ENCODE measurements around the gene EXT2.

Gene EXT2

DNA sequence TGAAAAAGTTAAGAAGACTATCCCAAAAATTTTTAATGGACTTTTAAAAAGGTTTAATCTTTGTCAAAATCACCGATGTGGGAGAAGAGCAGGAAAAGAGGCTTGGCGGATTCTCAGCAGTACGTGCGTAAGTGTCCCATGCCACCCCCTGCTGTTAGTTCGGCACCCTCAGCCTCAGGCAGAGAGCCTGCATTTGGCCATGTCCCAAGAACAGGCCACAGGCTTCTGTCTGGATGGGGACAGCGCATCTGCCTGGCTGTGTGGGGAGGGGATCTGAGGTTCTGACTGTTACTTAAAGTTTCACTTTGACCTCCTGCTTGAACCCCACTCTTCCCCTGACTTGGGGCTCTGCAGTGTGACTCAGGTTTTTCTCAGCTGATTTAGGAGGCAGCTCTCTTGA, 35.3 kb downstream of the EXT2 start:
- H3K27me3 Mint-ChIP-seq, result no peaks in the 10 kb centered on the region
- H3K9me3 Mint-ChIP-seq, result no peaks in the 10 kb centered on the region
- no peak overlapping the region for H3K27ac Mint-ChIP-seq
- H3K36me3 Mint-ChIP-seq (ENCODE audit: low read depth), result peaks cover 81% of the 10 kb centered on the region
- intact Hi-C loops (cut with micrococcal nuclease), result no loop called here
- no peaks in the 10 kb centered on the region for H3K4me1 Mint-ChIP-seq (ENCODE audit: low read depth)
- H3K4me3 Mint-ChIP-seq, result no peak overlapping the region

DNA sequence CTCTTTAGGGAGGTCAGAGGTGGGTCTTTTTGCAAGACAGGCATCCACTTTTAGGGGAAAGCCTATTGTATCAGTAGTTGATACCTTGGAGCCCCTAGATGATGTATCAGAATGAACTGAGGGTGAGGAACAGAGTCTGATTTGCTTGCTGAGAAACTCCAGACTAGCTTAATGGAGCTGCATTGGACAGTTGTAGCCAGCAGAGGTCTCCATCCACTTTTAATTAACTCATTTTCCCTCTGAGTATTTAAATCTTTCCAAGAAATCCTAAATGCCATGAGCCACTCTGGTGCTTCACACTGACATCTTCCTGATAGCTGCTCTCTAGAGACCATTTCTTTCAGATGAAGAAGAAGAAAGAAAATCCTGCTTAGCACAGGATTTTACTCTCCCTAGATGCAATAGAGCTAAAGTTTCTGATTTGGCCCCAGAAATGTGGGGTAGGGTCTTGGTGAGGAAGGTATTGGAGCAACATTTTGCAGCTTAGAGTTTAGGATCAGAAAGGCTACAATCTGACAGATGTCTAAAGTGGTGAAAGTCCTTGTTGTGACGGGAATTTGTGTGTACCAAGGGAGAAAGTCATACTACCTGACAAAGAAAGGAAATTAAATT, 38.0 kb downstream of the EXT2 start:
- H3K4me3 Mint-ChIP-seq, result no peak overlapping the region
- no peaks in the 10 kb centered on the region for H3K4me1 Mint-ChIP-seq (ENCODE audit: low read depth)
- H3K27me3 Mint-ChIP-seq, result no peaks in the 10 kb centered on the region
- H3K27ac Mint-ChIP-seq, result no peak overlapping the region
- H3K9me3 Mint-ChIP-seq, result no peaks in the 10 kb centered on the region
- H3K36me3 Mint-ChIP-seq (ENCODE audit: low read depth), result peaks cover 76% of the 10 kb centered on the region
- intact Hi-C loops (cut with micrococcal nuclease), result no loop called here

DNA sequence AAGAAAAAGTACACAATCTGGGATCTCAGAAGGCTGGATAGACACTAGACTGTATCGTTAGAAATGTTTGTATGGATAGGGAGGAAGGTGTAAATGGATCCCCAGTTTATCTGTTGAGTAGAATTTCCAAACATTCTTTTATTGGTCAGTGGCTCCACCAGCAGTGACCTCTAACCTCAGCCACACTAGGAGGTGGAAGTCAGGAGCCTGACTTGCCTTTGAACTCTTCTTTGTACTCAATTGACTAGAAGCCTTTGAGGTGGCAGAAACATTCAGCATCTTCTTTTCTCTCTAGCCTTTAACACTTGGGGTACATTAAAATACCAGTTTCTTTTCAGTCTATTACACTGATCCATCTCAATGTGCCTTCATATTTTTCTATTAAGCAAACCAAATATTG, 39.1 kb downstream of the EXT2 start:
- Mint-ChIP-seq H3K36me3 (ENCODE audit: low read depth) (peaks cover 71% of the 10 kb centered on the region), H3K4me3 (no peak overlapping the region), H3K9me3 (no peaks in the 10 kb centered on the region), H3K4me1 (ENCODE audit: low read depth) (no peaks in the 10 kb centered on the region), H3K27me3 (no peaks in the 10 kb centered on the region), H3K27ac (no peak overlapping the region)
- intact Hi-C loops (cut with micrococcal nuclease), result no loop called here

DNA sequence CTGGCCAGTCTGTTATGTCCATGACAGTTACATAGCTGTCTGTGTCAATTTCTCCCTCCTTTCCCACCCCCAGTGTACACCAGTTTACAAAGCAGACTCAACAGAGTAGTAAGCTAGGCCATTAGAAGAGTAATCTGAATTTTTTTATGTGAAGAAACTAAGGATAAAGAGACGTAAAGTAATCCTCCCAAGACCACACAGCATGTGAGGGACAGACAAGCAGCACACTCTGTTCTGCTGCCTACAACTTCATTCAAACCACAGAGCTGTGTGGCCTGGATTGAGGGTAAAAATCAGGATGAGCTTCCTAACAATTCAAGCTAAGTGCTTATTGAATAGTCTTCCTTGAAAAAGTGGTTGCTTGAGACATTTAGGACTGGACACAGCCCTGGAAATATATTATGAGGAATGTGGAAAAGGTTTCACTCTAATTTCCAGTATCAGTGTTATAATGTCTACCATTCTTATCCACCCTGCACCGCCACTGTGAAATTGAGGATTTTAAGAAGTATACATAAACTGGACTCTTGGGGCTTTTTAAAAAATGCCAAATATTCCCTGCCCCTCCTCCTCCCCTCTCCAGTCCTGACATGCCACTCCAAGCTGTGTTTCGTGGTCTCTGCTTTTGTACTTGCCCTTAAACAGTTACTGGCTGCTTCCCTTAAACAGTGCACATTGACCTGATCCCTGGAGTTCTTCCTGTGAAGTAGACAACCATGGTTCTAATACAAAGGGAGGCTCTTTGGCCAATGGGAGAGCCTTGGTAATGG, 40.9 kb downstream of the EXT2 start:
- Mint-ChIP-seq H3K27ac (no peak overlapping the region), H3K4me1 (ENCODE audit: low read depth) (no peaks in the 10 kb centered on the region), H3K36me3 (ENCODE audit: low read depth) (peaks cover 54% of the 10 kb centered on the region)

DNA sequence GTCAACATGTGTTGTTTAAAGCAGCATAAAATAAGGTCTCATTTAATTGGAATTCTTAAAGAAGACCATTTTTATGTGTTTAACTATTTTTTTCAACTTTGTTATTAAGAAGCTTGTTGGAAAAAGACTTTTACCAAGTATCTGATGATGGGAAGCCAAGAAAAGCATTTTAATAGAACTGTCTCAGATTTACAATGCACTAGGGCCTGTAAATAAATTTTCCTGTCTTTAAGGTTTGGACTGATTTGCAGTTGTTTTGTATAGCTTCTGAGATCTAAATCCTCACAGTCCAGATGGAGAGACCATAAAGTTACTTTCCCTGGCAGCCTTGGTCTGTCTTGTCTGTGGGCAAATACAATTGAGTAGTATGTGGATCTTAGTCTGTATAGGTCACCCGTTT, 41.6 kb downstream of the EXT2 start:
- no peaks in the 10 kb centered on the region for H3K9me3 Mint-ChIP-seq
- intact Hi-C loops (cut with micrococcal nuclease), result no loop called here
- no peaks in the 10 kb centered on the region for H3K27me3 Mint-ChIP-seq
- H3K4me1 Mint-ChIP-seq (ENCODE audit: low read depth), result no peaks in the 10 kb centered on the region
- peaks cover 50% of the 10 kb centered on the region for H3K36me3 Mint-ChIP-seq (ENCODE audit: low read depth)
- no peak overlapping the region for H3K27ac Mint-ChIP-seq
- H3K4me3 Mint-ChIP-seq, result no peak overlapping the region

More for the DNA sequence above, 40.9 kb downstream of the EXT2 start:
- Mint-ChIP-seq H3K27me3 (no peaks in the 10 kb centered on the region), H3K4me3 (no peak overlapping the region), H3K9me3 (no peaks in the 10 kb centered on the region)
- intact Hi-C loops (cut with micrococcal nuclease), result no loop called here

DNA sequence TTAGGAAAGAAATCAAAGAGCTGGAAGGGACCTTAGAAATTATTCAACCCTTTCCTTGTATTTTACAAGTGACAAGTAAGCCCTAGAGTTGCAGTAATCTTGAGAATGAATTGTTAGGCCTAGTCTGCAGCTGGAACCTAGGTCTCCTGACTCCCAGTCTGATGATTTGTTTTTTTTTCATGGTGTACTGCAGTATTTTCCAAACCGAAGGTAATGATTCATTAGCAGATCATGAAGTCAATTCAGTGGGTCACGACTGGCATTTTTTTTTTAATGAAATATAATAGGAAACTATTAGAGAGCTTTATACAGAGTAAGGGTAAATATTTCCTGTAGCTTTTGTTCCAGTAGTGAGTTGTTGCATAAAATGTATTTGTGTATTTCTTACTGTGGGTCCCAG, 42.8 kb downstream of the EXT2 start:
- peaks cover 42% of the 10 kb centered on the region for H3K36me3 Mint-ChIP-seq (ENCODE audit: low read depth)
- no peaks in the 10 kb centered on the region for H3K9me3 Mint-ChIP-seq
- no peaks in the 10 kb centered on the region for H3K27me3 Mint-ChIP-seq
- H3K4me3 Mint-ChIP-seq, result no peak overlapping the region
- H3K4me1 Mint-ChIP-seq (ENCODE audit: low read depth), result no peaks in the 10 kb centered on the region
- H3K27ac Mint-ChIP-seq, result no peak overlapping the region
- intact Hi-C loops (cut with micrococcal nuclease), result no loop called here

DNA sequence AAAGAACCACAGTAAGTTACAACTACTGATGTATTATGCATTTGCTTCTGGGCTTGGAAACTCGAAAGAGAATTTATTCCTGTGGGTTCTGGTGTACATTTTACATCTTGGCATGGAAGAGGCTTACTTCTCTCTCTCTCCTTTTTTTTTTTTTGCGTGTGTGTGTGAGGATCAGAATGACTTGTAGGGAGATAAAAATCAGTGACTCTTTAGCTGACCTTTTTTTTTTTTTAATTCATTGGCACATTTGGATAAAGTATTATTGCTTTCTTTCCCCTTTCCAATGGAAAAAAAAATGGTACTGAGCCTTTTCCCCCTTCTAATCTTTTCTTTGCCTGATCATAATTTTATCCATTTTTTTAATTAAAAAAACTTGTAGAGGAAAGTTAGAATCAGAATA, 43.5 kb downstream of the EXT2 start:
- H3K27ac Mint-ChIP-seq, result no peak overlapping the region
- H3K4me3 Mint-ChIP-seq, result no peak overlapping the region
- intact Hi-C loops (cut with micrococcal nuclease), result no loop called here
- no peaks in the 10 kb centered on the region for H3K9me3 Mint-ChIP-seq
- no peaks in the 10 kb centered on the region for H3K27me3 Mint-ChIP-seq
- H3K36me3 Mint-ChIP-seq (ENCODE audit: low read depth), result peaks cover 36% of the 10 kb centered on the region
- no peaks in the 10 kb centered on the region for H3K4me1 Mint-ChIP-seq (ENCODE audit: low read depth)

DNA sequence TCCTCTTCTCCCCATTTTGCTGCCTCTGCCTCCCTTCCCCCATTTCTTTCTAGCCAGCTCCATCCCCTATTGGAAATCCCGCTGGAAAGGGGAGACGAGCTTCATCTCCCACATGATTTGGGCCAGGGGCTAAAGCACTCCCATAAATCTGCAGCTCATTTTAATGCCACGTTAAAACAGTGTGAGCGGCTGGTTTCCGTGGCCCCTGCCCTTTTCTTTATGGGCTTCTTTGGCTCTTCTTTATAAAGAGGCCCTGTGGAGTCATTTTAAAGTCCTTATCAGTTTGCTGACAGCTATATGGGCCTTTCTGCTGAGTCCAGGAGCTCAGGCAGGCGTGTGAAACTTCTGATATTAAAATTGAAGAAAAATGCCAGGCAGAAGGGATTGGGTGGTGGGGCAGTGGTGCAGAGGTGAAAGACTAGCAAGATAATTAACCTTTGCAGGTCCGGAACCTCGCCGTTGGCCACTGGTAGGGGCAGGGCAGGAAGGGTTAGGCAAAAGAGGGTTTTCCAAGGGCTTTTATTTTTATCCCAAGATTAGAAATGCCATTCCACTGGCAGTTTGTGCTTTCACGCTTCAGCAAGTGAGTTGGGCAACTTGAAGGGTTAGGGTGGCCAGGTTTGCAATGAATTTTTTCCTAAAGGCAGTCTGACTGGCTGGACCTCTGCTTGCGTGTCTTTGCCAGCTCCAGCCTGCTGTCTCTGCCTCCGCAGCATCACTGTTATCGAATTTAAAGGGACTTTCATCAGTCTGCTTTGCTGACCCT, 44.3 kb downstream of the EXT2 start:
- H3K9me3 Mint-ChIP-seq, result no peaks in the 10 kb centered on the region
- peaks cover 29% of the 10 kb centered on the region for H3K36me3 Mint-ChIP-seq (ENCODE audit: low read depth)
- intact Hi-C loops (cut with micrococcal nuclease), result no loop called here
- H3K27ac Mint-ChIP-seq, result no peak overlapping the region
- peaks cover 6% of the 10 kb centered on the region for H3K4me1 Mint-ChIP-seq (ENCODE audit: low read depth)
- no peaks in the 10 kb centered on the region for H3K27me3 Mint-ChIP-seq
- no peak overlapping the region for H3K4me3 Mint-ChIP-seq

DNA sequence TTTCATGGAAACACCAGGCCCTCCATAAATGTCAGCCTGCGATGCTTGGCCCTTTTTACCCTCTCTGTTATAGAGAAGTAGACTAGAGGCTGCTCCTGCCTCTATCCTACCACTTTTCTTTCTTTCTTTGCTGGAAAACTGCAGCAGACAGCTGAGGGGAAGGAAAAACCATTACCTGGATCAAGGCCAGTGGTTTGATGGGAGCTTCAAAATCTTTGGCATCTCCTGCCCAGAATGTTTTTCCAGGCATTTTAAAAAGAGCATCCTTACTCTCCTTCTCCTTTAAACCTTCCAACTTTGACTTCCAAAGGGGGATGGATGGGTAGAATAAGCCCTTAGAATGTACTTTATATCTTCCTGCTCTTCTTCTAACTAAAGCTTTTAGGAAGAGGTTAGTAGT, 44.9 kb downstream of the EXT2 start:
- intact Hi-C loops (cut with micrococcal nuclease), result no loop called here

DNA sequence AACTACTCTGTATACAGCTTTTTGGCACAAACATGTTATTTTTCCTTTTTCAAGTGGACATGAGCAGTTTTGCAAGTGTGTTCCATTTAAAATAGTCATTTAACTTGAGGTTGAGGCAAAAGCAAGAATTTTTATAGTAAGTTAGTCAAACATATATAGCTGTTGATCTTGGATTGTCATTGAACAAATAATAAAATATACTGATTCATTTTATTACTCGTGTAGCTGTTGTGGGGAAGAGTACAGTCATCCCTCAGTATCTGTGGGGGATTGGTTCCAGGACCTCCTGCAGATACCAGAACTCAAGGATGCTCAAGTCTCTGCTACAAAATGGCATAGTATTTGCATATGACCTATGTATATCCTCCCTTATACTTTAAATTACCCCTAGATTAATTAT, 45.3 kb downstream of the EXT2 start:
- H3K36me3 Mint-ChIP-seq (ENCODE audit: low read depth), result peaks cover 30% of the 10 kb centered on the region
- no peak overlapping the region for H3K27ac Mint-ChIP-seq
- no peaks in the 10 kb centered on the region for H3K9me3 Mint-ChIP-seq
- H3K27me3 Mint-ChIP-seq, result no peaks in the 10 kb centered on the region
- no peak overlapping the region for H3K4me3 Mint-ChIP-seq
- H3K4me1 Mint-ChIP-seq (ENCODE audit: low read depth), result peaks cover 9% of the 10 kb centered on the region
- intact Hi-C loops (cut with micrococcal nuclease), result no loop called here

More for the DNA sequence above, 44.9 kb downstream of the EXT2 start:
- no peak overlapping the region for H3K27ac Mint-ChIP-seq
- peaks cover 9% of the 10 kb centered on the region for H3K4me1 Mint-ChIP-seq (ENCODE audit: low read depth)
- no peak overlapping the region for H3K4me3 Mint-ChIP-seq
- peaks cover 29% of the 10 kb centered on the region for H3K36me3 Mint-ChIP-seq (ENCODE audit: low read depth)
- no peaks in the 10 kb centered on the region for H3K9me3 Mint-ChIP-seq
- no peaks in the 10 kb centered on the region for H3K27me3 Mint-ChIP-seq

DNA sequence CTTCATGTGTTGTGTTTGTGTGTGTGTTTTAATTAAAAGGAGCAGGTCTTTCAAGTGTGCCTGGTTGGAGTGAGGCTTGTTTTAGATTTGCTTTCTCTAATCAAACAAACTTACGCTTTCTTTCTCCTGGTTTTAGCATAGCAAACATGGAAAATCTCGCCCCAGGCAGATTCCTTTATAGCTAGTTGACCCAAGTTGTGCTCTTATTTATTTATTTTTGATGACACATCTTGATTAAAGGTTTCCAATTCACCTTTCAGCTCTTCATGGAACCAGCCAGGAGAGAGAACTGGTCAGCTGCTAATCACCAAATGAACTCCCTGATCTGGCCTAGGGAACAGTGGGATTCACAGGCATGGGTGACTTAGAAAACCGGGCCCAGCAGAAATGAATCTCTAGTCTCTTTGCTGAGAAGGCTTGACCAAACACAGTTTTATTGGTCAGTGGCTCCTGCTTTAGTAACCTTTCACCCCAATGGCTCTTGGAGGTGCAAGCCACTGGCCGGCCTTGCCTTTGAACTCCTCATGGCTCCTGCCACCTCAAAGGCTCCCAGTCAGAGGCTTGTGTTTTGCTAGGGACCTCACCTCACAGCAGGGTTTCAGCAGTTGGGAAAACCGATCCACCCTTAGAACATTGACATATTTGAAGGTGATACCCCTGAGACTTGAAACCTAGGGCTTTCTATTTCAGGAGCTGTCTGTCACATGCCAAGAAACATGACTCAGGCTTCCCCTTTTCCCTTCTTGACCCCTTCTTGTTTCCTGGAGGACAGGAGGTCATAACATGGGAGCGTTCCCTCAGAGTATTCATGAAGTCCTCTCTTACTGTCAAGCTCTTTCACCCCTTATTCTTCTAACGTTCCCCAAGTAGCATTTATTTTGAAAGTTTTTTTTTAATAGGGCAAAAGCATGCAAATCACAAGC, 48.8 kb downstream of the EXT2 start:
- H3K27ac Mint-ChIP-seq, result no peak overlapping the region

DNA sequence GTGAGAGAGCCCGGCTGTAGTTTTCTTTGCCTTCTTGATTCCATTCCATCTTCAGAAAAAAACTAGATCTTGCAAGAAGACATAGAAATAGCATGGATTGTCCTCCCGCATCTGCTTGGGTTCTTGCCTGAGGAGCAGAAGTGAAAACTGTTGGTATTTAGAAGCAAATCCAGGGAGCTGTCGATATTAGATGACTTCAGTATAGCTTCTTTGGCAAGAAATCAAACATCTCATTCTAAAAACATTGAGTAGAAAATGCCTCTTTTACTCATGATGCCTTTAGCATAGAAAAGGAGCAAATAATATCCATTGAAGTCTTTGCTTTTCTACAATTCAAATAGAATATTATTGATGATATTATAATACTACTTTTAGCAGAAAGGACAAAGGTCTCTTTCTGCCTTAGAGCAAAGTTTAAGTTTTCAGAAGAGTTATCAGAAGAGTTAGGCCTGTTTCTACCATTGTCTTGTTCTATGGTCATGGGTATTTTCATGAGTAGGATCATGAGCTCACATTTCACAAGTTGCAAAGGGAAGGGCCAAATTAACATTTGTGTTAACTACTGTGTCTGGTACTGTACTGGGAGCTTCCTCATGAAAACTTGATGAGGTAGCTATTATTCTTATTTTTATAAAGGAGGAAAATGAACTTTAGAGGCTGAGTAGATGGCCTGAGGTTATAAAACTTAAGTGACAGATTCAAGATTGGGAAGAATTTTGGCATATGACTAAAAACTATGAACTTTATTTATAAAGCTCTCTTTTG, 49.7 kb downstream of the EXT2 start:
- H3K27me3 Mint-ChIP-seq, result no peaks in the 10 kb centered on the region
- no peaks in the 10 kb centered on the region for H3K9me3 Mint-ChIP-seq
- no peak overlapping the region for H3K27ac Mint-ChIP-seq
- peaks cover 9% of the 10 kb centered on the region for H3K4me1 Mint-ChIP-seq (ENCODE audit: low read depth)
- peaks cover 34% of the 10 kb centered on the region for H3K36me3 Mint-ChIP-seq (ENCODE audit: low read depth)
- intact Hi-C loops (cut with micrococcal nuclease), result no loop called here
- no peak overlapping the region for H3K4me3 Mint-ChIP-seq

More for the DNA sequence above, 48.8 kb downstream of the EXT2 start:
- Mint-ChIP-seq H3K4me1 (ENCODE audit: low read depth) (peaks cover 9% of the 10 kb centered on the region), H3K27me3 (no peaks in the 10 kb centered on the region), H3K9me3 (no peaks in the 10 kb centered on the region), H3K4me3 (no peak overlapping the region), H3K36me3 (ENCODE audit: low read depth) (peaks cover 25% of the 10 kb centered on the region)
- intact Hi-C loops (cut with micrococcal nuclease), result no loop called here

DNA sequence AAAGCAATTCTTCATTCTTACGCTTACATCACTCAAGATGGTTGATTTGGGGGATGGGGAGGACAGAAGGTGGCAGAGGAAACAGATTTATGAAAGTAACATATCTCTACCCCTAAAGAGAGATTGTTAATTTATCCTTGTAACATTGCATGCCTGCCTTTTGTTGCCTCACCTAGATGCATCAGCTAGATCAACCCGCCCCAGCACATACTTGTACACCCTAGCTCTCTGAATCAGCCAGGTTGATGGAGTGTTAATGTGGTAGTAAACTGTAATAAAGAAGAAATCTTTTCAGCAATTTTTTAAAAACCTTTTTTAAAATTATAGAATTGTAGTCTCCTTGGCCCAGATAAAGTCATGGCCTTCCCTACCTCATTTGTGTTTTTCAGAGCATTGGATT, 51.5 kb downstream of the EXT2 start:
- intact Hi-C loops (cut with micrococcal nuclease), result no loop called here
- peaks cover 8% of the 10 kb centered on the region for H3K9me3 Mint-ChIP-seq
- H3K4me1 Mint-ChIP-seq (ENCODE audit: low read depth), result peaks cover 9% of the 10 kb centered on the region
- no peak overlapping the region for H3K4me3 Mint-ChIP-seq
- H3K27ac Mint-ChIP-seq, result no peak overlapping the region
- H3K27me3 Mint-ChIP-seq, result no peaks in the 10 kb centered on the region
- H3K36me3 Mint-ChIP-seq (ENCODE audit: low read depth), result peaks cover 51% of the 10 kb centered on the region
